HCT116 (cell line): Measurements from ENCODE around the gene RTN4RL1. TPM values are rescaled to one million over a fixed set of nuclear protein-coding genes. Genes with fewer than 3 reads are reported as not detected.

Experiments
- ATAC-seq: fragments of 200-7000 bp; cut with Tn5 transposase; 2 replicates; pipeline ENCODE4 v1.9.1; 2020; ENCODE audit warnings: mild to moderate bottlenecking, moderate library complexity
- BruUV-seq: library from RNA; stranded (reverse); fragments of 400-500 nt; replicated peaks from 2 replicates; lab custom pipeline; 2021; lab: Mats Ljungman, UMichigan
- CTCF ChIA-PET: fragments of 300-600 bp; sonication (Branson Sonifier 250); formaldehyde crosslinking; loops from one replicate; lab custom pipeline; 2021; ENCODE audit warnings: antibody characterized with exemption; lab: Charles Lee
- POLR2A ChIA-PET: fragments of 300-600, 350-600 bp; sonication (Branson Sonifier 250); formaldehyde crosslinking; loops from one replicate; lab custom pipeline; 2021; ENCODE audit warnings: antibody characterized with exemption; lab: Charles Lee
- RAD21 ChIA-PET, 2 experiments: fragments of 300-600 bp; sonication (Branson Sonifier 250); formaldehyde crosslinking; loops; one replicate each; lab custom pipeline; 2023; ENCODE audit warnings: low total read pairs in 2 of 2; ENCODE audit not compliant: uncharacterized antibody in 2 of 2, unreplicated experiment in 2 of 2, low non-redundant PET in 1 of 2; lab: Charles Lee
- DNase-seq: peaks from one replicate; pipeline ENCODE4 v3.0.0-alpha.2; 2010; ENCODE audit warnings: low read depth, low spot score
- H2AFZ ChIP-seq: fragments of 200-600 bp; shearing (Covaris generic), sonication (generic); 2 replicates; pipeline ENCODE4 v1.6.1; 2017; ENCODE audit warnings: low read depth, mixed run types, mixed read lengths, antibody characterized with exemption, low read length; ENCODE audit not compliant: poor library complexity, severe bottlenecking
- H3K27ac ChIP-seq: 2 replicates; pipeline ENCODE4 v1.5.1; 2012; ENCODE audit warnings: low read depth, low read length
- H3K27me3 ChIP-seq: fragments of 200-600 bp; sonication (generic); 2 replicates; pipeline ENCODE4 v1.6.1; 2016; ENCODE audit warnings: mixed run types, low read length, mixed read lengths; ENCODE audit not compliant: insufficient read depth
- H3K36me3 ChIP-seq, 2 experiments: fragments of 200-500 bp in 1 of 2; fragments of 200-600 bp in 1 of 2; sonication (Bioruptor generic) in 1 of 2; sonication (generic) in 1 of 2; 2 replicates each; pipeline versions ENCODE4 v1.5.1 to v1.6.1; 2014 to 2016; ENCODE audit warnings: low read length in 2 of 2, inconsistent platforms in 1 of 2, mixed read lengths in 1 of 2, mixed run types in 1 of 2; ENCODE audit not compliant: insufficient read depth in 2 of 2, control insufficient read depth in 1 of 2
- H3K4me1 ChIP-seq, 2 experiments: fragments of 200-600 bp in 1 of 2; sonication (generic) in 1 of 2; 2 replicates each; pipeline versions ENCODE4 v1.5.1 to v1.6.1; 2012 to 2017; ENCODE audit warnings: low read length in 2 of 2, inconsistent platforms in 1 of 2, mild to moderate bottlenecking in 1 of 2, mixed read lengths in 1 of 2, mixed run types in 1 of 2, moderate library complexity in 1 of 2; ENCODE audit not compliant: insufficient read depth in 2 of 2, control insufficient read depth in 1 of 2
- H3K4me2 ChIP-seq: fragments of 200-600 bp; sonication (generic); 2 replicates; pipeline ENCODE4 v1.6.1; 2017; ENCODE audit warnings: mixed run types, low read length, mixed read lengths
- H3K4me3 ChIP-seq, 2 experiments: fragments of 200-600 bp in 1 of 2; sonication (generic) in 1 of 2; replicated peaks in 1 of 2; 2 replicates each; pipeline ENCODE4 v1.5.1; 2011 to 2016; ENCODE audit warnings: low read length in 2 of 2, control low read depth in 1 of 2, low read depth in 1 of 2, mild to moderate bottlenecking in 1 of 2, mixed read lengths in 1 of 2, mixed run types in 1 of 2
- H3K79me2 ChIP-seq: fragments of 200-600 bp; sonication (generic); 2 replicates; pipeline ENCODE4 v1.6.1; 2017; ENCODE audit warnings: mild to moderate bottlenecking, mixed run types, low read length, moderate library complexity, mixed read lengths; ENCODE audit not compliant: insufficient read depth
- H3K9ac ChIP-seq: fragments of 200-600 bp; sonication (generic); 2 replicates; pipeline ENCODE4 v1.6.1; 2016; ENCODE audit warnings: low read length, mixed read lengths
- H3K9me2 ChIP-seq: fragments of 200-600 bp; sonication (generic), shearing (Covaris generic); 2 replicates; pipeline ENCODE4 v1.6.1; 2017; ENCODE audit warnings: mixed run types, mild to moderate bottlenecking, moderate library complexity; ENCODE audit not compliant: insufficient read depth
- H3K9me3 ChIP-seq, 2 experiments: fragments of 200-500 bp in 1 of 2; fragments of 200-600 bp in 1 of 2; sonication (Bioruptor generic) in 1 of 2; sonication (generic) in 1 of 2; 2 replicates each; pipeline ENCODE4 v1.6.1; 2014 to 2017; ENCODE audit warnings: low read length in 2 of 2, mixed read lengths in 2 of 2, inconsistent platforms in 1 of 2, low read depth in 1 of 2, mild to moderate bottlenecking in 1 of 2, mixed run types in 1 of 2, moderate library complexity in 1 of 2; ENCODE audit not compliant: control insufficient read depth in 1 of 2, insufficient read depth in 1 of 2
- H4K20me1 ChIP-seq: fragments of 200-600 bp; sonication (generic), shearing (Covaris generic); 2 replicates; pipeline ENCODE4 v1.6.1; 2017; ENCODE audit warnings: mixed run types, mild to moderate bottlenecking, moderate library complexity; ENCODE audit not compliant: insufficient read depth
- ELF1 ChIP-seq: IDR thresholded peaks from 2 replicates; pipeline ENCODE4 v1.6.1; 2012; ENCODE audit warnings: low read depth, borderline replicate concordance
- FOSL1 ChIP-seq: IDR thresholded peaks from 2 replicates; pipeline ENCODE4 v1.6.1; 2012; ENCODE audit warnings: low read depth
- SIN3A ChIP-seq: IDR thresholded peaks from 2 replicates; pipeline ENCODE4 v1.6.1; 2012; ENCODE audit warnings: low read depth
- SP1 ChIP-seq: IDR thresholded peaks from 2 replicates; pipeline ENCODE4 v1.6.1; 2012; ENCODE audit warnings: low read depth
- ZNF274 ChIP-seq: fragments of 200-500 bp; sonication (Bioruptor generic); IDR thresholded peaks from 2 replicates; pipeline ENCODE4 v1.6.1; 2014; ENCODE audit warnings: mild to moderate bottlenecking, low read depth, low read length, inconsistent platforms
- intact Hi-C: fragments of 100-400 bp; cut with micrococcal nuclease; formaldehyde crosslinking; loops from 2 replicates; pipeline ENCODE4 v1.10.0; 2022
- total RNA-seq: library from RNA; stranded (reverse); gene quantifications from one replicate; pipeline ENCODE4 v1.2.1, GENCODE V29; 2021; ENCODE audit not compliant: unreplicated experiment
- TF ChIP-seq, protein P1 (sequence below): IDR thresholded peaks from 2 replicates; pipeline ENCODE4 v1.6.1; 2012
- TF ChIP-seq, protein P2 (sequence below), 3 experiments: fragments of 200-600 bp in 1 of 3; sonication (generic) in 1 of 3; IDR thresholded peaks in 2 of 3; conservative IDR thresholded peaks in 1 of 3; 2 replicates each; pipeline ENCODE4 v1.5.1; 2012 to 2017; ENCODE audit warnings: low read depth in 2 of 3, low read length in 2 of 3, antibody characterized with exemption in 1 of 3, borderline replicate concordance in 1 of 3, control low read depth in 1 of 3, mild to moderate bottlenecking in 1 of 3, mixed read lengths in 1 of 3, mixed run types in 1 of 3, moderate library complexity in 1 of 3; ENCODE audit not compliant: insufficient read depth in 1 of 3
- TF ChIP-seq, protein P3 (sequence below): IDR thresholded peaks from 2 replicates; pipeline ENCODE4 v1.6.1; 2011; ENCODE audit warnings: mild to moderate bottlenecking, low read length, moderate library complexity; ENCODE audit not compliant: insufficient replicate concordance; ENCODE audit errors: extremely low read depth

The RTN4RL1 gene
- total RNA-seq, 1 experiment from 2014 or later: 3.7 TPM

DNA sequence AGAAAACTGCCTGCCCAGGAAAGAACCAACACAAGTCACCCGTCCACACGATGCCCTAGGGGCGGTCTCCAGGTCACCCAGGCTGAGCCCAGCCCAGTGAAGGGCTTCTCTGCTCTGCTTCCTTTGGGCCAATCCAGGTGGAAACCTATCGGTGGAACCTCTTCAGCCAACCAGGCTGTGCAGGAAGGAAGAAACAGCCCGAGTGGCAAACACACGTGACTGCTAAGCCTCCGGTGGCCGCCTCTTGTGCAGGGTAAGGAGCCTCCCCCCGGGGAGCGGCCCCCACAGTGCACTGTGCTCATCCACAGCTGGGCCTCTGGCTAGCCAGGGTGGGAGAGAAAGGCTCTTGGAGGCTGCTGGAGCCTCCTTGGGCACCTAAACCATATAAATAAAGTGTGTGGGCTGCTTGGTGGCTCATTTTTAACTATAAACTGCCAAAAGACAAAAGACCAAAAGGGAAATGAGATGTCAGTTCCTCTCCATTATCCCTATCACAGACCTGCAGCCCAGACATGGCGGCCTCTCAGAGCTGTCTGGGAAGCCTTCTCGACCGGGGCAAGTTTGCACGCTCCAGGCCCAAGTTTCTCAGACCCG, 2.4 kb downstream of the RTN4RL1 start:
- Histone ChIP-seq H3K36me3 (no peaks in the 10 kb centered on the region), H2AFZ (no peak overlapping the region), H4K20me1 (no peaks in the 10 kb centered on the region), H3K27me3 (no peaks in the 10 kb centered on the region), H3K9ac (no peak overlapping the region), H3K79me2 (no peaks in the 10 kb centered on the region), H3K4me3 (no peak overlapping the region), H3K4me2 (0 out of 2 replicates have a peak overlapping the region, but pooled peaks have one; percentile 92), H3K9me2 (no peaks in the 10 kb centered on the region), H3K9me3 (no peaks in the 10 kb centered on the region), H3K4me1 (peaks cover 7 to 26% of the 10 kb centered on the region in 2 experiments; a peak in 3 of 4 replicates), H3K27ac (no peak overlapping the region)
- ChIA-PET POLR2A (no interaction called here), CTCF (interaction anchor here (3.9 kb wide), 1 partner anchor 113 kb away, joined by 76 read pairs; no protein-coding TSS in a partner anchor), RAD21 (no interaction called here)
- no peak for DNase-seq
- intact Hi-C loops: no loop called here
- no peak for TF ChIP-seq SP1
- TF ChIP-seq SIN3A: no peak
- TF ChIP-seq, protein P1, sequence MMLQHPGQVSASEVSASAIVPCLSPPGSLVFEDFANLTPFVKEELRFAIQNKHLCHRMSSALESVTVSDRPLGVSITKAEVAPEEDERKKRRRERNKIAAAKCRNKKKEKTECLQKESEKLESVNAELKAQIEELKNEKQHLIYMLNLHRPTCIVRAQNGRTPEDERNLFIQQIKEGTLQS: no peak
- TF ChIP-seq, protein P2, sequence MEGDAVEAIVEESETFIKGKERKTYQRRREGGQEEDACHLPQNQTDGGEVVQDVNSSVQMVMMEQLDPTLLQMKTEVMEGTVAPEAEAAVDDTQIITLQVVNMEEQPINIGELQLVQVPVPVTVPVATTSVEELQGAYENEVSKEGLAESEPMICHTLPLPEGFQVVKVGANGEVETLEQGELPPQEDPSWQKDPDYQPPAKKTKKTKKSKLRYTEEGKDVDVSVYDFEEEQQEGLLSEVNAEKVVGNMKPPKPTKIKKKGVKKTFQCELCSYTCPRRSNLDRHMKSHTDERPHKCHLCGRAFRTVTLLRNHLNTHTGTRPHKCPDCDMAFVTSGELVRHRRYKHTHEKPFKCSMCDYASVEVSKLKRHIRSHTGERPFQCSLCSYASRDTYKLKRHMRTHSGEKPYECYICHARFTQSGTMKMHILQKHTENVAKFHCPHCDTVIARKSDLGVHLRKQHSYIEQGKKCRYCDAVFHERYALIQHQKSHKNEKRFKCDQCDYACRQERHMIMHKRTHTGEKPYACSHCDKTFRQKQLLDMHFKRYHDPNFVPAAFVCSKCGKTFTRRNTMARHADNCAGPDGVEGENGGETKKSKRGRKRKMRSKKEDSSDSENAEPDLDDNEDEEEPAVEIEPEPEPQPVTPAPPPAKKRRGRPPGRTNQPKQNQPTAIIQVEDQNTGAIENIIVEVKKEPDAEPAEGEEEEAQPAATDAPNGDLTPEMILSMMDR (IDR thresholded peaks at IDR 0.05 in 2 of 3, conservative IDR thresholded peaks at IDR 0.05 in 1 of 3; ENCODE audit: borderline replicate concordance in 1 of 3, insufficient read depth in 1 of 3, low read depth in 2 of 3, low read length in 2 of 3): no peak
- TF ChIP-seq, protein P3, sequence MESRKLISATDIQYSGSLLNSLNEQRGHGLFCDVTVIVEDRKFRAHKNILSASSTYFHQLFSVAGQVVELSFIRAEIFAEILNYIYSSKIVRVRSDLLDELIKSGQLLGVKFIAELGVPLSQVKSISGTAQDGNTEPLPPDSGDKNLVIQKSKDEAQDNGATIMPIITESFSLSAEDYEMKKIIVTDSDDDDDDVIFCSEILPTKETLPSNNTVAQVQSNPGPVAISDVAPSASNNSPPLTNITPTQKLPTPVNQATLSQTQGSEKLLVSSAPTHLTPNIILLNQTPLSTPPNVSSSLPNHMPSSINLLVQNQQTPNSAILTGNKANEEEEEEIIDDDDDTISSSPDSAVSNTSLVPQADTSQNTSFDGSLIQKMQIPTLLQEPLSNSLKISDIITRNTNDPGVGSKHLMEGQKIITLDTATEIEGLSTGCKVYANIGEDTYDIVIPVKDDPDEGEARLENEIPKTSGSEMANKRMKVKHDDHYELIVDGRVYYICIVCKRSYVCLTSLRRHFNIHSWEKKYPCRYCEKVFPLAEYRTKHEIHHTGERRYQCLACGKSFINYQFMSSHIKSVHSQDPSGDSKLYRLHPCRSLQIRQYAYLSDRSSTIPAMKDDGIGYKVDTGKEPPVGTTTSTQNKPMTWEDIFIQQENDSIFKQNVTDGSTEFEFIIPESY: no peak
- TF ChIP-seq FOSL1: no peak
- TF ChIP-seq ELF1: no peak
- TF ChIP-seq ZNF274: no peak
- BruUV-seq: no TSS peak
- no peak for ATAC-seq
